HG02981 (cell line): ENCODE results near the gene RNF152.

Experiments used
- ATAC-seq: cut with Tn5 transposase; IDR thresholded peaks from one replicate; pipeline ENCODE4 v1.9.1; 2021; ENCODE audit warnings: mild to moderate bottlenecking, moderate library complexity; ENCODE audit not compliant: unreplicated experiment

RNF152 gene

GRCh38 chr18:61765097-61765496 is 127.7 kb downstream of the RNF152 start:
- no peak for ATAC-seq

- ATAC-seq, result peak; percentile 72
Measured at GRCh38 chr18:61764381-61764780, 128.4 kb downstream of the RNF152 start.

GRCh38 chr18:61761875-61762274 is 130.9 kb downstream of the RNF152 start:
- ATAC-seq, result no peak
